Hepatocyte (in vitro differentiated cells): ENCODE measurements around the gene KRT78. TPM values are rescaled to one million over a fixed set of nuclear protein-coding genes. Genes with fewer than 3 reads are reported as not detected.

Source experiments
- DNase-seq: peaks from one replicate; pipeline ENCODE4 v3.0.0-alpha.2; 2016; ENCODE audit warnings: low spot score
- H2AFZ ChIP-seq: fragments of 200-600 bp; sonication (generic); 2 replicates; pipeline ENCODE4 v1.6.0; 2016; ENCODE audit warnings: antibody characterized with exemption, mild to moderate bottlenecking
- H3K27ac ChIP-seq: fragments of 200-600 bp; sonication (generic); 2 replicates; pipeline ENCODE4 v1.5.1; 2016; ENCODE audit warnings: mild to moderate bottlenecking
- H3K27me3 ChIP-seq: fragments of 200-600 bp; sonication (generic); 2 replicates; pipeline ENCODE4 v1.6.1; 2016
- H3K36me3 ChIP-seq: fragments of 200-600 bp; sonication (generic); replicated peaks from 2 replicates; pipeline ENCODE4 v1.5.1; 2016; ENCODE audit warnings: low read depth; ENCODE audit not compliant: insufficient read depth
- H3K4me1 ChIP-seq: fragments of 200-600 bp; sonication (generic); 2 replicates; pipeline ENCODE4 v1.5.1; 2016; ENCODE audit warnings: mild to moderate bottlenecking, moderate library complexity; ENCODE audit not compliant: insufficient read depth
- H3K4me2 ChIP-seq: fragments of 200-600 bp; sonication (generic); 2 replicates; pipeline ENCODE4 v1.6.0; 2016
- H3K4me3 ChIP-seq: fragments of 200-600 bp; sonication (generic); 2 replicates; pipeline ENCODE4 v1.5.1; 2016; ENCODE audit warnings: mild to moderate bottlenecking
- H3K79me2 ChIP-seq: fragments of 200-600 bp; sonication (generic); 2 replicates; pipeline ENCODE4 v1.6.0; 2017; ENCODE audit warnings: mild to moderate bottlenecking
- H3K9me2 ChIP-seq: fragments of 200-600 bp; sonication (generic); replicated peaks from 2 replicates; pipeline ENCODE4 v1.6.0; 2017; ENCODE audit warnings: mild to moderate bottlenecking; ENCODE audit not compliant: insufficient read depth
- H3K9me3 ChIP-seq: fragments of 200-600 bp; sonication (generic); 2 replicates; pipeline ENCODE4 v1.5.1; 2016; ENCODE audit warnings: low read depth, mild to moderate bottlenecking
- H4K20me1 ChIP-seq: fragments of 200-600 bp; sonication (generic); 2 replicates; pipeline ENCODE4 v1.6.0; 2016; ENCODE audit warnings: mild to moderate bottlenecking; ENCODE audit not compliant: insufficient read depth, poor library complexity, severe bottlenecking
- CTCF ChIP-seq: fragments of 200-600 bp; sonication (generic); IDR thresholded peaks from 2 replicates; pipeline ENCODE4 v1.5.1; 2016; ENCODE audit warnings: antibody characterized with exemption, mild to moderate bottlenecking; ENCODE audit not compliant: poor library complexity
- EZH2 ChIP-seq: fragments of 200-600 bp; sonication (generic); IDR thresholded peaks from 2 replicates; pipeline ENCODE4 v1.6.1; 2016; ENCODE audit warnings: antibody characterized with exemption, mild to moderate bottlenecking, borderline replicate concordance
- EZH2phosphoT487 ChIP-seq: fragments of 200-600 bp; sonication (generic); IDR thresholded peaks from one replicate; pipeline ENCODE4 v1.6.1; 2018; ENCODE audit warnings: antibody characterized with exemption, mild to moderate bottlenecking, low read depth, moderate library complexity; ENCODE audit not compliant: unreplicated experiment, severe bottlenecking
- whole genome bisulfite sequencing: methylation state at CpG from one replicate; pipeline ENCODE4 v1.1.6; 2016; ENCODE audit warnings: low lambda C conversion rate; ENCODE audit errors: missing lambda C conversion rate; 5-methylcytosine and 5-hydroxymethylcytosine counted together
- polyA plus RNA-seq: library from polyadenylated mRNA; unstranded; fragments of >200 nt; fragmentation: Nextera tagmentation; extraction: Ambion mirVana; gene quantifications from 2 replicates; pipeline ENCODE4 v1.2.1, GENCODE V29; 2016
- total RNA-seq: library from RNA; depleted of rRNA; stranded (reverse); fragments of >200 nt; gene quantifications from 2 replicates; pipeline ENCODE4 v1.2.3, GENCODE V29; 2014

KRT78 gene
- total and polyA plus RNA-seq, 2 experiments from 2014 or later: not detected

- Histone ChIP-seq H3K4me2 (no peak overlapping the region), H3K4me3 (no peak overlapping the region), H3K36me3 (no peaks in the 10 kb centered on the region), H3K9me2 (no peaks in the 10 kb centered on the region), H4K20me1 (no peaks in the 10 kb centered on the region), H2AFZ (no peak overlapping the region), H3K27me3 (peaks cover 17% of the 10 kb centered on the region), H3K4me1 (no peaks in the 10 kb centered on the region), H3K79me2 (no peaks in the 10 kb centered on the region), H3K9me3 (no peaks in the 10 kb centered on the region), H3K27ac (no peak overlapping the region)
- TF ChIP-seq EZH2phosphoT487: no peak
- TF ChIP-seq EZH2: no peak
- TF ChIP-seq CTCF: no peak
- DNase-seq: no peak
- 90% methylated on average over 9 of the region's 9 CpGs for WGBS
Observed at GRCh38 chr12:52836491-52837412, 12.0 kb downstream of the KRT78 start.

- Histone ChIP-seq H3K27ac (no peak overlapping the region), H3K9me2 (no peaks in the 10 kb centered on the region), H3K4me2 (no peak overlapping the region), H2AFZ (no peak overlapping the region), H3K9me3 (no peaks in the 10 kb centered on the region), H3K4me3 (no peak overlapping the region), H3K36me3 (no peaks in the 10 kb centered on the region), H3K4me1 (no peaks in the 10 kb centered on the region), H3K27me3 (peaks cover 17% of the 10 kb centered on the region), H3K79me2 (no peaks in the 10 kb centered on the region), H4K20me1 (no peaks in the 10 kb centered on the region)
- TF ChIP-seq EZH2 (no peak), EZH2phosphoT487 (no peak), CTCF (no peak)
- no peak for DNase-seq
- WGBS: 83% methylated on average over 6 of the region's 7 CpGs
Observed at GRCh38 chr12:52836042-52836466, 12.7 kb downstream of the KRT78 start.

GRCh38 chr12:52835271-52836041 is 13.3 kb downstream of the KRT78 start:
- H3K9me2 ChIP-seq: no peaks in the 10 kb centered on the region
- H3K9me3 ChIP-seq: no peaks in the 10 kb centered on the region
- 84% methylated on average over 15 of the region's 15 CpGs for WGBS
- no peak overlapping the region for H3K4me2 ChIP-seq
- TF ChIP-seq EZH2phosphoT487 (no peak), EZH2 (no peak), CTCF (no peak)
- H3K27ac ChIP-seq: no peak overlapping the region
- H3K27me3 ChIP-seq: peaks cover 17% of the 10 kb centered on the region
- no peaks in the 10 kb centered on the region for H3K36me3 ChIP-seq
- no peaks in the 10 kb centered on the region for H3K4me1 ChIP-seq
- no peak overlapping the region for H3K4me3 ChIP-seq
- H2AFZ ChIP-seq: no peak overlapping the region
- DNase-seq: no peak
- no peaks in the 10 kb centered on the region for H3K79me2 ChIP-seq
- H4K20me1 ChIP-seq: no peaks in the 10 kb centered on the region
